ENCODE results near the gene BCAR3. TPM values are rescaled to one million over a fixed set of nuclear protein-coding genes. Genes with fewer than 3 reads are reported as not detected.

The BCAR3 gene
- total RNA-seq, 1 donor from 2014 or later: 38.5 TPM

DNA sequence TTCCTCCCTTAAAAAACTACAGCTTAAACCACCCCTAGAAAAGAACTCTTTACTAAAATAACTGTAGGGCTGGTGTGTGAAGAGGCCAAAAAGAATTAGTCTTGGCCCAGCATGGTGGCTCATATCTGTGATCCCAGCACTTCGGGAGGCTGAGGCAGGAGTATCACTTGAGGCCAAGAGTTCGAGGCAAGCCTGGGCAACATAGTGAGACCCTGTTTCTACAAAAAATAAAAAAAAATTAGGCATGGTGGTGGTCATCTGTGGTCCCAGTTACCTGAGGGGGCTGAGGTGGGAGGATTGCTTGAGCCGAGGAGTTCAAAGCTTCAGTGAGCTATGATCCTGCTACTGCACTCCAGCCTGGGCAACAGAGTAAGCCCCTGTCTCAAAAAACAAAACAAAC lies 44.9 kb downstream of the BCAR3 start:
- Mint-ChIP-seq H3K27ac (ENCODE audit: unreplicated experiment) (peak overlapping the region; percentile 98), H3K4me3 (peak overlapping the region; percentile 58), H3K4me1 (peaks cover 69% of the 10 kb centered on the region), H3K27me3 (ENCODE audit: low read depth) (no peaks in the 10 kb centered on the region), H3K36me3 (ENCODE audit: low read depth) (peaks cover 33% of the 10 kb centered on the region), H3K9me3 (no peaks in the 10 kb centered on the region)
- DNase-seq (ENCODE audit: low read depth, low spot score): no peak
- no peak for TF ChIP-seq CTCF (conservative IDR thresholded peaks at IDR 0.05)

GRCh38 chr1:93635614-93636543 lies 45.8 kb downstream of the BCAR3 start:
- peak overlapping the region; percentile 98 for H3K27ac Mint-ChIP-seq (ENCODE audit: unreplicated experiment)
- H3K4me3 Mint-ChIP-seq: peak overlapping the region; percentile 58
- peaks cover 27% of the 10 kb centered on the region for H3K36me3 Mint-ChIP-seq (ENCODE audit: low read depth)
- peak; percentile 53 for DNase-seq (ENCODE audit: low read depth, low spot score)
- no peak for TF ChIP-seq CTCF (conservative IDR thresholded peaks at IDR 0.05)
- no peaks in the 10 kb centered on the region for H3K9me3 Mint-ChIP-seq
- no peaks in the 10 kb centered on the region for H3K27me3 Mint-ChIP-seq (ENCODE audit: low read depth)
- H3K4me1 Mint-ChIP-seq: peaks cover 75% of the 10 kb centered on the region

DNA sequence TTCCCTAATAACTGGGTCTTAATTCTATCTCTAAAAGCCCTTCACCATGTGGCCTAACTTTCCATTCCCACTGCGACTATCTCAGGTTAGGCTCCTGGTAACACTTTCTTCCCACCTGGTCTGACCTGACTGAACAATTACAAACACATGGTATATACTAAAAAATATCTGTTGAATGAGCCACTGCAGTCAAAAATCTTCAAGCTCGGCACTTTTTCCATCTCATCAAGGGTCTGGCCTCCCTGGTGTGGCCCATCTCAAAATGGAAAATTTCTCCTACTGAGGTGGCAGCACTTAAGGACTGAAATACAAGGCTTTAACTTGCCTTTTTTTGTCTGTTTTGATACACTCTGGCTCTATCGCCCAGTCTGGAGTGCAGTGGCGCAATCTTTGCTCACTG lies 48.3 kb downstream of the BCAR3 start:
- H3K36me3 Mint-ChIP-seq (ENCODE audit: low read depth): peaks cover 19% of the 10 kb centered on the region
- H3K4me1 Mint-ChIP-seq: peaks cover 82% of the 10 kb centered on the region

GRCh38 chr1:93631626-93632365 lies 49.8 kb downstream of the BCAR3 start:
- Mint-ChIP-seq H3K27me3 (ENCODE audit: low read depth) (no peaks in the 10 kb centered on the region), H3K4me1 (peaks cover 82% of the 10 kb centered on the region), H3K9me3 (no peaks in the 10 kb centered on the region), H3K27ac (ENCODE audit: unreplicated experiment) (no peak overlapping the region), H3K36me3 (ENCODE audit: low read depth) (peaks cover 15% of the 10 kb centered on the region), H3K4me3 (no peak overlapping the region)
- peak; percentile 27 for TF ChIP-seq CTCF (conservative IDR thresholded peaks at IDR 0.05)
- DNase-seq (ENCODE audit: low read depth, low spot score): no peak

More for the DNA sequence above, 48.3 kb downstream of the BCAR3 start:
- no peak for DNase-seq (ENCODE audit: low read depth, low spot score)
- no peak for TF ChIP-seq CTCF (conservative IDR thresholded peaks at IDR 0.05)
- Mint-ChIP-seq H3K27me3 (ENCODE audit: low read depth) (no peaks in the 10 kb centered on the region), H3K27ac (ENCODE audit: unreplicated experiment) (no peak overlapping the region), H3K4me3 (no peak overlapping the region), H3K9me3 (no peaks in the 10 kb centered on the region)

- Mint-ChIP-seq H3K27me3 (ENCODE audit: low read depth) (no peaks in the 10 kb centered on the region), H3K4me3 (no peak overlapping the region)
These were observed 51.5 kb downstream of the BCAR3 start for GRCh38 chr1:93630168-93630567.

More at GRCh38 chr1:93630168-93630567, 51.5 kb downstream of the BCAR3 start:
- no peak for TF ChIP-seq CTCF (conservative IDR thresholded peaks at IDR 0.05)
- no peak for DNase-seq (ENCODE audit: low read depth, low spot score)
- no peaks in the 10 kb centered on the region for H3K9me3 Mint-ChIP-seq
- H3K36me3 Mint-ChIP-seq (ENCODE audit: low read depth): peaks cover 7% of the 10 kb centered on the region
- no peak overlapping the region for H3K27ac Mint-ChIP-seq (ENCODE audit: unreplicated experiment)
- peaks cover 82% of the 10 kb centered on the region for H3K4me1 Mint-ChIP-seq

Data from neural crest cell (in vitro differentiated cells).